Left ventricle myocardium inferior (tissue), 1 donor: ENCODE measurements around the gene UQCRC1. TPM values are rescaled to one million over a fixed set of nuclear protein-coding genes. Genes with fewer than 3 reads are reported as not detected.

ENCODE experiments used
- DNase-seq: peaks from one replicate; pipeline ENCODE4 v3.0.0-alpha.2; 2020
- H3K27ac ChIP-seq: fragments of 200-600 bp; replicated peaks from 2 replicates; pipeline ENCODE4 v1.8.0; 2021
- H3K27me3 ChIP-seq: fragments of 200-600 bp; 2 replicates; pipeline ENCODE4 v1.8.0; 2021; ENCODE audit warnings: low read depth
- H3K36me3 ChIP-seq: fragments of 200-600 bp; 2 replicates; pipeline ENCODE4 v1.8.0; 2021
- H3K4me1 ChIP-seq: fragments of 200-600 bp; 2 replicates; pipeline ENCODE4 v1.8.0; 2021
- H3K4me3 ChIP-seq: fragments of 200-600 bp; 2 replicates; pipeline ENCODE4 v1.8.0; 2021; ENCODE audit warnings: mild to moderate bottlenecking, moderate library complexity
- H3K9me3 ChIP-seq: fragments of 200-600 bp; replicated peaks from 2 replicates; pipeline ENCODE4 v1.8.0; 2021
- CTCF ChIP-seq: fragments of 200-600 bp; IDR thresholded peaks from 2 replicates; pipeline ENCODE4 v1.8.0; 2021; ENCODE audit warnings: antibody characterized with exemption, mild to moderate bottlenecking, borderline replicate concordance
- intact Hi-C: fragments of 100-400 bp; cut with micrococcal nuclease; formaldehyde crosslinking; loops from one replicate; pipeline ENCODE4 v1.11.0; 2022
- total RNA-seq: library from RNA; stranded (reverse); fragmentation: NEBNext Ultra II Directional; extraction: Animal tissue kit (Norgen Biotek cat#: 25700); gene quantifications from one replicate; pipeline ENCODE4 v1.2.1, GENCODE V29; 2021
- donor health status: DM: no; HTN: yes; CAD: no; lungs with severe emphysema.

The UQCRC1 gene
- total RNA-seq, 1 donor from 2014 or later, result 1,000 TPM

DNA sequence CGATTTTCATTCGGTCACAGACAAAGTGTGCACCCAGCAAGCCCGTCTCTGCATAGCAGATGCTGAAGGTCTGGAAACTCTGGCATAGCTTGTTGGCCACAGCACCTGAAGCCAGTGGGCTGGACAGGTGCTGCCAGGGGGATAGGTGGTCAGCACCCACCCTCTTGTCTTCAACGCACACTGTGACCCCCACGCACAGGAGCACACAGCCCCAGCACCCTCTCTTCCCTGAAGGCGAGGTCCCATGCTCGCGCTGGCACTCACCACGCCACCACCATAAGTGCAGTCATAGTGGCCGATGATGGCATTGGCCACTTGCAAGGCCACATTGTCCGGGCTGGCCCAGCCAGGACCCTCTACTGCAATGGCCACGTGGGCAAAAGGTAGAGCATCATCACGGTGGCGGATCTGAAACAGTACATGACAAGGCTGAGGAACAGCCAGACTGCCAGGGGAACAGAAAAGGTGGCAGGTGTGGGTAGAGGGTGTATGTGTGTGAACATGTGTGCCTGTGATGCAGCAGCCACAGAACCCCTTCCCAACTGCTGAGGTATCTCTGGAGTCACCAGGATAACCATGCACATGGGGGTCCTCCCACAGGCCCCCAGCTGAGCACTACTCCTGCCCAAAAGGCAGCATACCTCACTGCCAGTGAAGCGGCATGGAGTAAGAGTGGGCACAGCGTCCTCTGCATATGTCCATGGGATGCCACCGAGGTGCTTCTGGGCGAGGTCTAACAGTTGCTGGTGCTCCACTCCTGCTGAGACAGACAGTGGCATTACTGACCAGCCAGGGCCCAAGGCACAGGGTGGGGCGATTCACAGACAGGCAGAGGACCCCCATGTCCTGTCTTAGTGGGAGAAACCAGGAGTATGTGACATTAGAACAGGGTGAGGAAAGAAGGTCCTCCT is 8.5 kb downstream of the UQCRC1 start:
- Histone ChIP-seq H3K4me1 (peaks cover 100% of the 10 kb centered on the region), H3K27ac (peak overlapping the region; percentile 95), H3K27me3 (no peaks in the 10 kb centered on the region), H3K9me3 (no peaks in the 10 kb centered on the region), H3K4me3 (peak overlapping the region; percentile 21), H3K36me3 (peaks cover 72% of the 10 kb centered on the region)
- intact Hi-C loops, result no loop called here
- no peak for TF ChIP-seq CTCF
- DNase-seq, result no peak

- DNase-seq, result no peak
- intact Hi-C loops, result no loop called here
- Histone ChIP-seq H3K27me3 (peaks cover 4% of the 10 kb centered on the region), H3K9me3 (no peaks in the 10 kb centered on the region), H3K4me1 (peaks cover 100% of the 10 kb centered on the region), H3K4me3 (peak overlapping the region; percentile 40), H3K27ac (peak overlapping the region; percentile 95), H3K36me3 (peaks cover 59% of the 10 kb centered on the region)
- no peak for TF ChIP-seq CTCF
These were observed 9.7 kb downstream of the UQCRC1 start for GRCh38 chr3:48599509-48600285.

DNA sequence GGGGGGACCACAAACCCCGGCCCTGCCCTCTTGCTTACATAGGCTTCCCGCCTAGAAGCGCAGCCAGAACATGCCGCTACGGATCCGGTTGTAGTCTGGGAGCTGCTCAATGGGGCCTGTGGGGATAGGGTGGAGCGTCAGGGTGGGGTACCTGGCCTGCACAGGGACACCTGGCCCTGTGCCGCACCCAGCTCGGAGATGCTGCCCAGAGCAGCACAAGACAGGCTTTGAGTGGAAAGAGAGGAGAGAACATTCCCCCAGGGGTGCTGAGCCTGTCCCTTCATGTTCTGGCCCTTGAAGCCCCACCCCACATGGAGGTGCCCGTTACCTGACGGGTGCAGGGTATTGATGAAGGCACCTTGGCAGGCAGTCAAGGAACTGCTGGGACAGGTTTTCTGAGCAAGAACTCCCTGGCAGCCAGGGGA is 10.4 kb downstream of the UQCRC1 start:
- TF ChIP-seq CTCF, result no peak
- Histone ChIP-seq H3K4me1 (peaks cover 99% of the 10 kb centered on the region), H3K27ac (peak overlapping the region; percentile 95), H3K36me3 (peaks cover 53% of the 10 kb centered on the region), H3K9me3 (no peaks in the 10 kb centered on the region), H3K4me3 (peak overlapping the region; percentile 40), H3K27me3 (peaks cover 7% of the 10 kb centered on the region)
- DNase-seq, result no peak
- intact Hi-C loops, result no loop called here

DNA sequence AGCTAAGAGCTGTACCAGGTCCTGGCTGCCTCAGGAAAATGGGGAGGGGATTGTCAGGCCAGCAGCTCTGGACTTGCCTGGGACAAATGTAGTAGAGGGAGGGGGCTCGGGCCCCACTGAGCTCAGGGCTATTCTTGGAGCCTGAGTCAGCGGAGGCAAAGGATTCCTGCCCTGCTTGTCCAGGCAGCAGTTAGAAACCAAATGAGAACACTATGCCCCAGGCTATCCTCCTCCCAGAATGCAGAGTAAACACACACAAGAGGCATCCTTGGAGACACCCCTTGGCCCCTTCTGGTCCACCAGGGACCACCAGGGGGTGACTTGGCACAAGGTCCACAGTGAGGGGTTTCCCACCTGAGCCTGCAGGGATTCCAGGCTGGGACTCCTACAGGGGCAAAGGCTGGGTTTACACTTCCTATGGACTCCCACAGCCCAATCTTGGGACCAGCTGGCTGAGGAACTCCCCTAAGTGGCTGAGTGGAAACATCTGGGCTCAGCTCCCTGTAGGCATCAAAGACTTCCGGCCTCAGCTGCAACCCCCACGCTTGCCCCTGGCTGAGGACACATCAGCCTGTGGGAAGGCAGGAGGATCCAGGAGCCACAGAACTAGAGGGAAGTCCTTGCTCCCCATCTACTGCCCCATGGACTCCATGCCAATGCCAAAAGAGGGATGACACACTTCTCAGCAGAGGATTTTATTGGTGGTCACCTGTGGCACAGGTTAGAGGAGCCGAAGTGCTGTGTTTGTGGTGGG is 10.9 kb downstream of the UQCRC1 start:
- Histone ChIP-seq H3K27ac (peak overlapping the region; percentile 95), H3K4me1 (peaks cover 93% of the 10 kb centered on the region), H3K9me3 (no peaks in the 10 kb centered on the region), H3K4me3 (peak overlapping the region; percentile 40), H3K36me3 (peaks cover 47% of the 10 kb centered on the region), H3K27me3 (peaks cover 10% of the 10 kb centered on the region)
- no peak for TF ChIP-seq CTCF
- intact Hi-C loops, result no loop called here
- DNase-seq, result peak; percentile 70

DNA sequence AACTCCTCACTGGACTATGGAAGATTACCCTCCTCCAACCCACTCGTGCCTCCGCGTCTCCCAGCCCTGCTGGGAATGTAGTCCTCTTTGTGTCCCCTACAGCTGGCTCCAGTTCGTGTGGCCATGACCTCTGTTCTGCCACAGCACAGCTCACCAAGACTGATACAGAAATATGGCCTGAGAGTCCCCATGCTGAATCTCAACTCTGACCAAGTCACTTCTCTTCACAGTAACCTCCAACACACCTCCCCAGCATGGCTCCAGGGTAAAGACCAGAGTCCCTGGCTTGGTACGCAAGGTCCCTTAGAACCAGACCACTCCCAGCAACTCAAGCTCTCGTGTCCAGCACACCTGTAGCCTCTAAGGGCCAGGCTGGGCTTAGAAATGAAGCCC is 12.0 kb downstream of the UQCRC1 start:
- no peak for DNase-seq
- intact Hi-C loops, result no loop called here

More for the DNA sequence above, 12.0 kb downstream of the UQCRC1 start:
- Histone ChIP-seq H3K27me3 (peaks cover 10% of the 10 kb centered on the region), H3K36me3 (peaks cover 36% of the 10 kb centered on the region), H3K4me3 (peak overlapping the region; percentile 2), H3K4me1 (peaks cover 82% of the 10 kb centered on the region), H3K9me3 (no peaks in the 10 kb centered on the region), H3K27ac (peak overlapping the region; percentile 95)
- TF ChIP-seq CTCF, result no peak
